Epidermal melanocyte (primary cell): ENCODE data around the gene DENND2A.
"Not testable (repeated sequence)": the region's sequence is repeated elsewhere in the genome, so short reads cannot be mapped to it uniquely, and the experiment has no call there.

ENCODE experiments used
- DNase-seq: peaks from one replicate; pipeline ENCODE4 v3.0.0; 2011; ENCODE audit warnings: low spot score; ENCODE audit not compliant: insufficient read length

DENND2A gene

GRCh38 chr7:140621401-140622021 is 19.1 kb downstream of the DENND2A start:
- DNase-seq, result no peak

GRCh38 chr7:140619915-140620510 is 20.6 kb downstream of the DENND2A start:
- not testable (repeated sequence) for DNase-seq

DNA sequence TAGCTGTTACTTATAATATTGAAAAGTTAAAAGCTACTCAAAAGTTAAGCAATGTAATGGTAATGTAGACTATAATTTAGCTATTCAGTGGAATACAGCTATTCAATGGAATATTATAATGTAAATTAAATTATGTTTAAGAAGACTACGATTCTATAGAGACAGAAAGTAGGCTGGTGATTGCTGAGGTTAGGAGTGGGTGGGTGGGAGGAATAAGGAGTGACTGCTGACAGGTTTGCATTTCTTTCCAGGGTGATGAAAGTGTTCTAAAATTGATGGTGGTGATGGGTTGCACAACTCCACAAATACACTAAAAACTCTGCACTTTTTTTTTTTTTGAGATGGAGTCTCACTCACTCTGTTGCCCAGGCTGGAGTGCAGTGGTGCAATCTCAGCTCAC is 21.4 kb downstream of the DENND2A start:
- DNase-seq, result no peak

DNA sequence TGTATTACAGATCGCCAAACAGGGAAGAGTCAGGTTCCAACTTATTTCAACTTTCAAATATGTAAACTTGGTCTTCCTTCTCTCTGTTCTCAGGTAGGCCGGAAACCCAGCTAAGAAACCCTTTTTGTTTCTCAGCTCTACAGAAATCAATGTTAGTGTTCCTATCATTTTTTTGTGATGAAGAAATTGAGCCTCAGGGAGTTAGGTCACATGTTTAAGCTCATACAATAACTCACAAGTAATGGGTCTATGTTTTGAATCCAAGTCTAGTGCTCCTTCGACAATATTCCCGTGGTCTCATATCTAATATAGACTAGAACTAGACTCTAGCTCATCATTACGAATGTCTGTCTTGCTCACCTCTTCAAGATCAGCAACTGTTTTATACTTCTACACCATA is 22.3 kb downstream of the DENND2A start:
- DNase-seq, result no peak

- no peak for DNase-seq
Measured at GRCh38 chr7:140617081-140617480, 23.5 kb downstream of the DENND2A start.

DNA sequence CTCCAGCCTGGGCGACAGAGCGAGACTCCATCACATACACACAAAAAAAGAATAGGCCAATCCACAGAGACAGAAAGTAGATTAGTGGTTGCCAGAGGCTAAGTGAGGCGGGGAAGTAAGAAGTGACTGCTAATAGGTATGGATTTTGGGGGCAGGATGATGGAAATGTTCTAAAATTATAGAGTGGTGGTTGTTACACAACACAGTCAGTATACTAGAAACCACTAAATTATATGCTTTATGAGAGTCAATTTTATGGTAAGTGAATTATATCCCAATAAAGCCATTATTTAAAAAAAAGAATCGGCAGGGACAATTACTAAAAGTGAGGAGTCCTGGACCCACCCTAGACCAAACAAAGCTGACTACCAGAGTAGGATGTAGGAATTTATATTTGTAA is 24.3 kb downstream of the DENND2A start:
- no peak for DNase-seq

DNA sequence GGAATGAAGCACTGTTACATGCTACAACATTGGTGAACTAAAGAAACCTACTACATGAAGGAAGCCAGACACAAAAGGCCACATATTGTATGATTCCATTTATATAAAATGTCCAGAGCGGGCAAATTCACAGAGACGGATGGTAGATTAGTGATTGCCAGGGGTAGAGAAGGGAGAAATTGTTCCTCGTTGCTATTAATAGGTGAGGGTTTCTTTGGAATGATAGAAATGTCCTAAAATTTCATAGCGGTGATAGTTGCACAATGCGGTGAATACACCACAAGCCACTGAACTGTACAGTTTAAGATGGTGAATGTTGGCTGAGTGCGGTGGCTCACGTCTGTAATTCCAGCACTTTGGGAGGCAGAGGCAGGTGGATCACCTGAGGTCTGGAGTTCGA is 29.0 kb downstream of the DENND2A start:
- no peak for DNase-seq

DNA sequence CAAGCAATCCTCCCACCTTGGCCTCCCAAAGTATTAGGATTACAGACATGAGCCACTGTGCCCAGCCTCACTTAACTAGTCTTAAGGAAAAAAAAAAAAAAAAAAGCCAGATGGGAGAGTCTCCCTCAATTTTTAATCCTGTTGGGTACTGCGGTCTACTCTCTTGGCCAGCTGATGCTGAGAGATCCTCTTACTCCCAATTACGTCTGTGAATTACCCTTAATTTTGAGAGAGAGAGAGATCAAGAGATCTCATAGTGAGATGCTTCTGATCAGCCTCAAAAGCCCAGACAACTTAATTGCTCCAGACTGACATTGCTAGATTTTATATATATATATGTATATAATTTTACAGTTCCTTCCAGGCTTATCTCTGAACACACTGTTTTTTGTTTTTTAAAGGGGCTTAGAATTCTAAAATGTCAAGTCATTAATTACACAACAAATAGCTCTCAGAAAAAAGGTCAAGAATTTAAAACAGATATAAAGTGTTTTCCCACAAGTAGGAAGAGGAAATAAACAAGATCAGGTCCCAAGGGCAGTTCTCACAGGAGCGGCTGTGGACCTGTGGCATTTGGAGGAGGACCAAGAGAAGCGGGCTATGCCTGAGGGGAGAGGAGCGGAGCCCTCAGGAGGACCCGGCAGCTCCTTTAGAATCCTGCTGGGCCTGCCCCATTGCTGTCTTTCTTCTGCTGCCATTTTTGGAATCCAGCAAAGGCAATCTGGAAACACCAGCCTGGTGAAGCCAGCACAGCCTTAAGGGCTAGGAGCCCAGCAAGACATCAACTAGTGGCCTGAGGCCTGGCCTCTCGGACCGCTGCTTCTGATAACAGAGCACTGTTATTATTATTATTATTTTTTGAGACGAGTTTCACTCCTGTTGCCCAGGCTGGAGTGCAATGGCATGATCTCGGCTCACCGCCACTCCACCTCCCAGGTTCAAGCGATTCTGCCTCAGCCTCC is 30.1 kb downstream of the DENND2A start:
- DNase-seq, result no peak

DNA sequence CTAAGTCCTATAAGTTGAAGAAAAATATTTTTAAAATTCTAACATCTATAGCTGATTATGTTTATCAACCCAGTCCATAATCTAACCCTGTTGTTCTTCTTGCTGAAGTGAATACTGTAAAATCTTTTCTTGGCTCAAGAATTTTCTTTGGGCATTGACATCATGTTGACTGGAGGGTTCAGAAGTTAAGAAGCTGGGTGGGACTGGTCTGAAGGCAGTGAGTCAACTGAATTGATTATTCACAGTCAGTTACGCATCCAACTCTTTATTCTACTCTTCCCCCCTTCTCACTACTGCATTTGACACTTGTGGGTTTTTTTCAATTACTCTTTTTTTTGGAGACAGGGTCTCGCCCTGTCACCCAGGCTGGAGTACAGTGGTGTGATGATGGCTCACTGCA is 31.0 kb downstream of the DENND2A start:
- no peak for DNase-seq

- no peak for DNase-seq
Measured at GRCh38 chr7:140607441-140607989, 33.1 kb downstream of the DENND2A start.

GRCh38 chr7:140605337-140605736 is 35.3 kb downstream of the DENND2A start:
- no peak for DNase-seq

GRCh38 chr7:140604760-140605159 is 35.9 kb downstream of the DENND2A start:
- no peak for DNase-seq

- DNase-seq, result no peak
Measured at GRCh38 chr7:140604076-140604475, 36.5 kb downstream of the DENND2A start.

DNA sequence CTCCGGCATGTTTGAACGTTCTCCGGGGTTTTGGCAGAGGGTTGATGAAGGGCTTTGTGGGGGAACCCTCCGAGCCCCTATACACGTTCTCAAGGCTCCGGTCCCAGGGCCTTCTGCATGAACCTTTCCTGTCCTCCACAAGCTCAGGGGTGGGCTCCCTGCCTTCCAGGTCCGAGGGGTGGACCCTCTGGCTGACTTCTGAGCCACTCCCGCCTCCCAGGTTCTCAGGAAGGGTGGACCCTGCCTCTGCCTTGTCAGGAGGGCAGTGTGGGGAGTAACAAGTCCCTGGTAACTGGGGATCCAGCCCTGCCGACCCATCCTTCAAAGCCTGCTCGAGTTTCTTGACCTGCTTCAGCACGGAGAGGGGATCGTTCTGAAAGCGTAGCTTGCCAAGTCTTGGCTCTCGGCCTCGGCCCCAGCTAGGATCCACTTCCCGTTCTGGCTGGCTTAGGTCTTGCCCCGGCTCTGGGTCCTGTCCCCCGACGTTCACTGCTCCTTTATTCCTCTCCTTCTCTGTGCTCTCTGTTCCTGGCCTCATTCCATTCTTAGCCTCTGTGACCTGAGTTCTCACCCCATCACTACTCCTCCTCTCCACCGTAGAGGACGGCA is 38.9 kb downstream of the DENND2A start:
- no peak for DNase-seq

- DNase-seq, result no peak
Measured at GRCh38 chr7:140600341-140600740, 40.3 kb downstream of the DENND2A start.

GRCh38 chr7:140597428-140597949 is 43.1 kb downstream of the DENND2A start:
- DNase-seq, result no peak

DNA sequence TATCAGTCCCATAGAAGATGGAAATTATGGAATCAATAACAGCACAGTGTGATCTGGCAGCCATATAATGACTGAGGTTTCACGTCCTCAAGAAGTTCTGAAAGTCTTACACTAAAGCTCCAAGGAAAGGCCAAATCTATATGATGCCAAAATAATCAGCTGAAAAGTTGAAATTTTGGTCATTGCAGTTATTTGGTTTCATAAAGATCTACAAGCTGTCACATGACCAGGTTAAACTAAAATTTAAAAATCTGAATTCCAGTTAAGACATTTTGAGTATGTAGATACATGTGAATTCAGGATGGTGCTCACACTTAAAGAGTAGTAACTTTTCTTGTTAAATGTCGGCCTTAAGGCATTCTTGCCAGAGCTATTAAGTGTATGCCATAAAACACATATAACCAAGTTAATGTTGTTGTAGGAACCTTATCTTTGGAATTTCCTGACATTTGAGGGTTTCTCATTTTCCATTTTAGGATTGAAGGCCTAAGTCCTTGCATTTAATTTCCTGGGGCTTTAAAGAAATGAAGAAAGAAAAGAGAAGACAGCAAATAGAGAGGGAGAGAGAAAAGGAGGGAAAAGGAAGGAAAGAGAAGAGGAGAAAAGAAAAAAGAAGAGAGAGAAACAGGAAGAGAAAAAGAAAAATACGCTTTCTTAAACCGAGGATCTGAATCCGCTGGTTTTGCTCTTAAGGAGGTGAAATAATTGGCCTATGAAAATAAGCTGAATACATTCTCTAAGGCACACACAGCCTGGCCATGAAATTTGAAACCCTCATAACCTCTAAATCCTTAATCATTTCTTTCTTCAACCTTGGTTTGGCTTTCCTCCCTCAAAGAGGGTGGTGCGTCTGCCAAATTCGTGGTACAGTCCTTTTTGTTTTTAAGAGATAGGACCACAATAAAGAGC is 43.8 kb downstream of the DENND2A start:
- no peak for DNase-seq

DNA sequence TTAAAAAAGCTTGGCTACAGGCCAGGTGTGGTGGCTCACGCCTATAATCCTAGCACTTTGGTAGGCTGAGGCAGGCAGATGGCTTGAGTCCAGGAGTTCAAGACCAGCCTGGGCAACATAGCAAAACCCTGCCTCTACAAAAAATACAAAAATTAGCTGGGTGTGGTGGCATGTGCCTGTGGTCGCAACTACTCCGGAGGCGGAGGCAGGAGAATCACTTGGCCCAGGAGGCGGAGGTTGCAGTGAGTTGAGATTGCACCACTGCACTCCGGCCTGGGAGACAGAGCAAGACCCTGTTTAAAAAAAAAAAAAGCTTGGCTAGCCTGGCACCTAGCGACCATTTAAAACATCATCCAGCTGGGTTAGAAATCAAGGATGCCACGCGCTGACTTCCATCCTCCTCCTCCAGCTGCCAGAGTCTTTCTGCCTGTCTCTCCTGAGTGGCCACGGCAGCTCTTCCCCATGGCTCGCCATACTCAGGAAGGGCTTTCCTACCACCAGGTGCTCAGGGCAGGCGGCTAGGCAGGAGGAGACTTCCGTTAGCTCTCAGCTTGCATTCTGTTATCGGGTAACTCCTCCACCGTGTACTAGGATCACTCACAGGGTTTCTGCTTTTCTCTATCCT is 45.0 kb downstream of the DENND2A start:
- DNase-seq, result no peak

DNA sequence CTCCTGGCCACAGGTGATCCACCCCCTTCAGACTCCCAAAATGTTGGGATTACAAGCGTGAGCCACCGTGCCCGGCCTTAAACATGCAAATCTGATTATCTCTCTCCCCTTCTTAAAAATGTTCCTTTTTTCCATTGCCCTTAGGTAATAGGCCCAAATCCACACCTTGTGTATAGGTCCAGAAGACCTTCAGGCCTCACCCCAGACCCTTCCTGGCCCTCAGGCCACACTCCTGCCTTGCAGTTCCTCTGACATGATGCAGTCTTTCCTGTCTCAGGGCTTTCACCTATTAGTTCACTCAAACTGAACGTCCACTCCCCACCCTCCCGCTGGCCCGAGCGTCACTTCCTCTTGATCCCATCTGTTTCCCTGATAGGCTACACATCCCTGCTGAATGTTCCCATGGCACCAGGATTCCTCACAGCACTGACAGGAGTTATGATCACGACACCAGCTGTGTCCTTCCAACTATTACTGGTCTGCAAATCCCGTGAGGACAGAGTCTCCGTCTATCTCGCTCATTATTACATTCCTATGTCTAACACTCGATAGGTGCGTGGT is 46.4 kb downstream of the DENND2A start:
- DNase-seq, result no peak

- no peak for DNase-seq
Measured at GRCh38 chr7:140593672-140593982, 47.0 kb downstream of the DENND2A start.
